GM21423 (cell line): ENCODE data around the gene SOS2.
"Not testable (repeated sequence)": the region's sequence is repeated elsewhere in the genome, so short reads cannot be mapped to it uniquely, and the experiment has no call there.

ENCODE experiments used
- ATAC-seq: cut with Tn5 transposase; IDR thresholded peaks from one replicate; pipeline ENCODE4 v1.9.1; 2021; ENCODE audit warnings: mild to moderate bottlenecking, moderate library complexity; ENCODE audit not compliant: unreplicated experiment

Gene SOS2

GRCh38 chr14:50228313-50228712 lies 3.1 kb downstream of the SOS2 start:
- ATAC-seq: no peak

GRCh38 chr14:50225974-50226297 lies 5.4 kb downstream of the SOS2 start:
- no peak for ATAC-seq

- no peak for ATAC-seq
These were observed 6.1 kb downstream of the SOS2 start for GRCh38 chr14:50225067-50225973.

- no peak for ATAC-seq
These were observed 9.2 kb downstream of the SOS2 start for GRCh38 chr14:50222055-50222613.

GRCh38 chr14:50218501-50218900 lies 12.9 kb downstream of the SOS2 start:
- ATAC-seq: no peak

GRCh38 chr14:50215416-50215815 lies 16.0 kb downstream of the SOS2 start:
- ATAC-seq: no peak

- no peak for ATAC-seq
These were observed 17.6 kb downstream of the SOS2 start for GRCh38 chr14:50213795-50214194.

GRCh38 chr14:50212726-50213125 lies 18.7 kb downstream of the SOS2 start:
- no peak for ATAC-seq

GRCh38 chr14:50210074-50210473 lies 21.3 kb downstream of the SOS2 start:
- no peak for ATAC-seq

- no peak for ATAC-seq
These were observed 32.9 kb downstream of the SOS2 start for GRCh38 chr14:50198499-50198898.

- no peak for ATAC-seq
These were observed 39.9 kb downstream of the SOS2 start for GRCh38 chr14:50191499-50191898.

GRCh38 chr14:50186107-50186506 lies 45.3 kb downstream of the SOS2 start:
- ATAC-seq: no peak

GRCh38 chr14:50173891-50174290 lies 57.5 kb downstream of the SOS2 start:
- no peak for ATAC-seq

- no peak for ATAC-seq
These were observed 59.5 kb downstream of the SOS2 start for GRCh38 chr14:50171895-50172294.

- ATAC-seq: not testable (repeated sequence)
These were observed 64.0 kb downstream of the SOS2 start for GRCh38 chr14:50167381-50167780.

GRCh38 chr14:50156111-50156510 lies 75.3 kb downstream of the SOS2 start:
- no peak for ATAC-seq

GRCh38 chr14:50148799-50149198 lies 82.6 kb downstream of the SOS2 start:
- ATAC-seq: no peak

GRCh38 chr14:50139192-50139591 lies 92.2 kb downstream of the SOS2 start:
- no peak for ATAC-seq

GRCh38 chr14:50127802-50128201 lies 103.6 kb downstream of the SOS2 start:
- ATAC-seq: no peak

- ATAC-seq: no peak
These were observed 108.3 kb downstream of the SOS2 start for GRCh38 chr14:50123062-50123461.

GRCh38 chr14:50122291-50122690 lies 109.1 kb downstream of the SOS2 start:
- ATAC-seq: no peak

GRCh38 chr14:50121486-50121885 lies 109.9 kb downstream of the SOS2 start:
- ATAC-seq: no peak

- ATAC-seq: no peak
These were observed 113.9 kb downstream of the SOS2 start for GRCh38 chr14:50117456-50117855.
